HPDE6-E6E7 (cell line): ENCODE results near the gene HPSE2.
"Not testable (repeated sequence)": the region's sequence is repeated elsewhere in the genome, so short reads cannot be mapped to it uniquely, and the experiment has no call there.

Source experiments
- DNase-seq: peaks from one replicate; pipeline ENCODE4 v3.0.0; 2011; ENCODE audit warnings: missing footprints; ENCODE audit errors: extremely low spot score

The HPSE2 gene

GRCh38 chr10:98567391-98568133, 668.1 kb downstream of the HPSE2 start:
- no peak for DNase-seq

- DNase-seq = no peak
These were observed 671.8 kb downstream of the HPSE2 start for GRCh38 chr10:98563811-98564210.

- DNase-seq = no peak
These were observed 675.1 kb downstream of the HPSE2 start for GRCh38 chr10:98560565-98560964.

GRCh38 chr10:98556061-98556460, 679.6 kb downstream of the HPSE2 start:
- DNase-seq = no peak

GRCh38 chr10:98555021-98555619, 680.5 kb downstream of the HPSE2 start:
- no peak for DNase-seq

- DNase-seq = not testable (repeated sequence)
These were observed 694.1 kb downstream of the HPSE2 start for GRCh38 chr10:98541561-98541960.

GRCh38 chr10:98539578-98539977, 696.1 kb downstream of the HPSE2 start:
- DNase-seq = no peak

DNA sequence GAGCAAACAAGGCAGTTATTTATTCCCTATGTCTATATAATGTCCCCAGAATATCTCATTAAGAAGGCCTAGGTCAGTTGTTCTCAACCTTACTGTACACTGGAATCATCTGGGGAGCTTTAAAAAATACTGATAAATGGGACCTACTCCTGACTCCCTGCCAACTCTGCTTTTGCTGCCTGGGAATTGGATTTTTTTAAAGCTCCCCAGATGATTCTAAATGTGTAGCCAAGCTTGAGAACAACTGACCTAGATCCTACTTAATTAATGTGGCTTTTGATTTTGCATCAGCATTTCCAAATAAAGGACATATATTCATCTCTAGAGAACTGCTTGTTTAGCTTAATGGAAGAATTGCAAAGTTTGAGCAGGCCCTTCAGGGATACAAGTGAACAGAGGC, 697.2 kb downstream of the HPSE2 start:
- DNase-seq = no peak

GRCh38 chr10:98536551-98536950, 699.1 kb downstream of the HPSE2 start:
- DNase-seq = no peak

DNA sequence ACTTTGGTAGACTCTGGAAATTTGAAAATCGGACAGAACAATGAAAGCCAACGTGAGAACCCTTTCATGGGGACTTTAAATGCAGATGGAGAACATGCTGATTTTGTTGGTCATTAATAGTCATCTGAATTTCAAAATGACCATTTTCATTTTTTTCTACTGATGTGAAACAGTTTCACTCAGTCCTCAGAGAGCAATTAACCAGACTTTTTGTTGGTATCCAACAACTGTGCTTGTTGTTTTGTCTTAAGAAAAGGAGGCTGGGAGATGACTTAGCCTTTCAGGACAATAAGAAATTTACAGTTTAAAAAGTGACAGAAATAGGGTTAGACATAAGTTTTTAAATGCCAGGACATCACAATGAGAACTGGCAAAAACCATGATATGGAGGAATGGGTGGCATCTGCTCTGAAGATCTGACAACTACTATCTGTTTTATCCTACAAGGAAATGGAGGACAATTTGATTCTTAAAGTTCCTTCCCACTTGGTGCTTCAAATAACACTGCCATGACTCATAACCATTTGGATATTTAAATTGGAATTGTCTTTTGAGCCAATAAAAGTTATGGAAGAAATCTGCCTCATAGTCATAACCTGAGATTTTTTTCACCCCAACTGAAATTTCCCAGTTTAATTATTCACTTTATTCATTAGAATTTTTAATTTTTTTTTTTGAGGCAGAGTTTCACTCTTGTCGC, 701.8 kb downstream of the HPSE2 start:
- no peak for DNase-seq

DNA sequence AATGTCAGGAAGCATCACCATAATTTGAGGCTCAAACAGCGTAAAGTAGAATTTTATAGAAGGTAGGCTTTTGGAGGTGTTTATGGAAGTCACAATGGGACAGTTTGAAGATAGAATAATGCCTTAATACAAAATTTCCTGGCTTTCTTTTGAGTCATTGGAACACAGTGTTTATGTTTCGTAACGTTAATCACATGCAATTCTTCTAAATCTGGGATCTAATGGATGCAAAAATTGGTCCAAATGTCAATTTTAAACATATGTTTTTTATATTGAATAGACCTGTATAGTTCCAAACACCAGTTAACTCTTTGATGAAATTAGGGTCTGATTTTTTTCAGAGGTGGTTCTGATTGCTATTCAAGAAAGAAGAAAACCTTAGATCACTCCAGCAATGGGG, 702.4 kb downstream of the HPSE2 start:
- no peak for DNase-seq

- no peak for DNase-seq
These were observed 706.9 kb downstream of the HPSE2 start for GRCh38 chr10:98528805-98529183.

- no peak for DNase-seq
These were observed 707.4 kb downstream of the HPSE2 start for GRCh38 chr10:98528166-98528804.

GRCh38 chr10:98525969-98526368, 709.7 kb downstream of the HPSE2 start:
- DNase-seq = no peak

GRCh38 chr10:98524124-98524523, 711.5 kb downstream of the HPSE2 start:
- DNase-seq = no peak

GRCh38 chr10:98519841-98520240, 715.8 kb downstream of the HPSE2 start:
- DNase-seq = no peak

- DNase-seq = no peak
These were observed 718.0 kb downstream of the HPSE2 start for GRCh38 chr10:98517672-98518071.

DNA sequence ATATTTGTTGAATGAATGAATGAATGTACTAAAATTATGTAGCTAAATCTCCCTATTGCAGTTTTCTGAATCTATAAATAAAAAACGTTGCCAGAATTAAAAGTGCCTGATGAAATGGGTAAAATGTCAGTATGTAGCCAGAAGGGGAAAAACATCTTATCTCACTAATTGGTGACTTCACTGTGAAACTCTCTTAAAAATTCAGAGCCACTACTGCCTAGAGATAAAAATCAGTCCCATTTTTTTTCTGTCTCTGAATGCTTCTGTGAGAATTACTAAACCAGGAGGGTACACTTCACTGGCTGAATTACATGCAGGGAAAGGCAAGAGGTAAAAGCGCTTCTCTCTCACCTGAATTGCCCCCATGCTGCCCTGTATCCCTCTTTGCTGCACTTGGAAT, 719.3 kb downstream of the HPSE2 start:
- no peak for DNase-seq

DNA sequence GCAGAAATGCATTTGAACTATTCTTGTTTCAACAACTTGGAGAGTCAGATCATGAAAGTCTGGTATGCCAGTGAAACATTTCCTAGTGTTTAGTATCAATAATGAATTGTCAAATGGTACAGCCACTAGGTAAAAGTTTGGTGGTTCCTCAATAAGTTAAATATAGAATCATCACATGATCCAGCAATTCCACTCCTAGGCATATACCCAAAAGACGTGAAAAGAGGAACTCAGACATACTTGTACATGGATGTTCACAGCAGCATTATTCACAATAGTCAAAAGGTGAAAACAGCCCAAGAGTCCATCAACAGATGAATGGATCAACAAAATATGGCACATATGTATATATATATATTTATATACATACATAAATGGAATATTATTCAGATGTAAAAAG, 721.9 kb downstream of the HPSE2 start:
- DNase-seq = no peak

- no peak for DNase-seq
These were observed 723.8 kb downstream of the HPSE2 start for GRCh38 chr10:98511876-98512275.

- DNase-seq = no peak
These were observed 725.1 kb downstream of the HPSE2 start for GRCh38 chr10:98510412-98510995.

DNA sequence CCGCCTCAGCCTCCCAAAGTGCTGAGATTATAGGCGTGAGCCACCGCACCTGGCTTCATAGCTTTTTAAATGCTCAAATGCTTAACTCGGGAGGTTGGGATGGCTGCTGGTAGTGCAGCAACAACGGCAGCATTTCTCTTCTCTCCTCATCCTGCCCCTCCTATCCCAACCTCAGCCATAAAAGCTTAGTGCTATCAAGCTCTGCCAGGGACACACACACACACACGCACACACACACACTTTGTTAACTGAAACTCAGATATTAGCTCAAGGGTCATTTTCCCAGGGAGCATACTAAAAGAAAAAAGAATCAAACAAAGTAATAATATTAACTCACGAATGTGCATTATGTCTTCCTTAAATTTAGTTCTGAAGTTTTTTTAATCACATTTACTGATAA, 725.9 kb downstream of the HPSE2 start:
- DNase-seq = no peak
